HepG2 (cell line): ENCODE measurements around the gene FEM1B. TPM values are rescaled to one million over a fixed set of nuclear protein-coding genes. Genes with fewer than 3 reads are reported as not detected.

Source experiments
- EHMT2 ChIP-seq: fragments of 200-600 bp; sonication (generic); IDR thresholded peaks from 2 replicates; pipeline ENCODE4 v1.7.0; 2017; ENCODE audit warnings: antibody characterized with exemption, low read depth, low read length, borderline replicate concordance
- FOXA3 ChIP-seq: IDR thresholded peaks from 2 replicates; pipeline ENCODE4 v1.6.1; 2016; ENCODE audit warnings: missing genetic modification reagents, missing compliant biosample characterization
- NONO ChIP-seq, 2 experiments: fragments of 450-650 bp in 1 of 2; sonication (generic) in 1 of 2; formaldehyde crosslinking in 1 of 2; IDR thresholded peaks in 1 of 2; conservative IDR thresholded peaks in 1 of 2; 2 replicates each; pipeline versions ENCODE4 v1.6.1 to v1.8.0; 2017 to 2022; ENCODE audit warnings: mild to moderate bottlenecking in 1 of 2, missing genetic modification reagents in 1 of 2, moderate library complexity in 1 of 2
- NRL ChIP-seq: sonication (generic); formaldehyde crosslinking; IDR thresholded peaks from 2 replicates; pipeline ENCODE4 v1.5.0; 2020; ENCODE audit warnings: missing genetic modification reagents, mild to moderate bottlenecking, moderate library complexity, borderline replicate concordance
- RFXANK ChIP-seq: IDR thresholded peaks from 2 replicates; pipeline ENCODE4 v1.6.1; 2016
- SMAD3 ChIP-seq: sonication (generic); formaldehyde crosslinking; IDR thresholded peaks from 2 replicates; pipeline ENCODE4 v1.4.0; 2020; ENCODE audit warnings: missing genetic modification reagents
- TBX2 ChIP-seq: sonication (generic); formaldehyde crosslinking; IDR thresholded peaks from 2 replicates; pipeline ENCODE4 v1.5.0; 2020; ENCODE audit warnings: missing genetic modification reagents, mild to moderate bottlenecking, borderline replicate concordance
- ZBTB7B ChIP-seq: sonication (generic); formaldehyde crosslinking; IDR thresholded peaks from 2 replicates; pipeline ENCODE4 v1.4.0; 2020; ENCODE audit warnings: missing genetic modification reagents
- ZNF12 ChIP-seq: sonication (generic); formaldehyde crosslinking; IDR thresholded peaks from 2 replicates; pipeline ENCODE4 v1.5.0; 2020; ENCODE audit warnings: missing genetic modification reagents
- ZNF264 ChIP-seq: sonication (generic); formaldehyde crosslinking; IDR thresholded peaks from 2 replicates; pipeline ENCODE4 v1.4.0; 2020; ENCODE audit warnings: missing genetic modification reagents
- ZNF329 ChIP-seq: sonication (generic); formaldehyde crosslinking; IDR thresholded peaks from 2 replicates; pipeline ENCODE4 v1.9.0; 2021; ENCODE audit warnings: low read depth, mild to moderate bottlenecking, missing genetic modification reagents
- ZNF746 ChIP-seq: sonication (generic); formaldehyde crosslinking; IDR thresholded peaks from 2 replicates; pipeline ENCODE4 v1.8.0; 2022; ENCODE audit warnings: mild to moderate bottlenecking, missing genetic modification reagents
- ZNF777 ChIP-seq: sonication (generic); formaldehyde crosslinking; IDR thresholded peaks from 2 replicates; pipeline ENCODE4 v1.4.0; 2020; ENCODE audit warnings: missing genetic modification reagents
- ZNF781 ChIP-seq: sonication (generic); formaldehyde crosslinking; IDR thresholded peaks from 2 replicates; pipeline ENCODE4 v1.5.1; 2020; ENCODE audit warnings: borderline replicate concordance, mild to moderate bottlenecking, missing genetic modification reagents; ENCODE audit errors: not compliant biosample characterization
- polyA plus RNA-seq, 8 experiments: library from polyadenylated mRNA; depleted of rRNA in 3 of 8; stranded (reverse) in 7 of 8; unstranded in 1 of 8; fragments of >200 nt; fragmentation: Illumina TruSeq in 4 of 8; extraction: Trizol in 4 of 8; gene quantifications; 2 replicates each; pipeline versions ENCODE4 v1.2.1 to v1.2.3, GENCODE V29; 2011 to 2016; ENCODE audit warnings: low read depth in 4 of 8, missing spikeins in 1 of 8, mixed read lengths in 1 of 8; ENCODE audit not compliant: insufficient read depth in 1 of 8
- total RNA-seq, 5 experiments: library from RNA; depleted of rRNA; stranded (reverse); fragments of >200 nt; fragmentation: Illumina TruSeq; extraction: Trizol; gene quantifications; 2 replicates each; pipeline ENCODE4 v1.2.3, GENCODE V29; 2016; ENCODE audit warnings: low read depth in 1 of 5
- TF ChIP-seq, protein P1 (sequence below): sonication (generic); formaldehyde crosslinking; IDR thresholded peaks from 2 replicates; pipeline ENCODE4 v1.5.1; 2020; ENCODE audit warnings: mild to moderate bottlenecking, missing genetic modification reagents, moderate library complexity
- TF ChIP-seq, protein P2 (sequence below): sonication (generic); formaldehyde crosslinking; IDR thresholded peaks from 2 replicates; pipeline ENCODE4 v1.4.0; 2020; ENCODE audit warnings: missing genetic modification reagents
- TF ChIP-seq, protein P3 (sequence below): sonication (generic); formaldehyde crosslinking; IDR thresholded peaks from 2 replicates; pipeline ENCODE4 v1.4.0; 2020; ENCODE audit warnings: missing genetic modification reagents
- TF ChIP-seq, protein P4 (sequence below), 2 experiments: sonication (generic) in 1 of 2; formaldehyde crosslinking in 1 of 2; IDR thresholded peaks; 2 replicates each; pipeline versions ENCODE4 v1.4.0 to v1.6.1; 2018 to 2020; ENCODE audit warnings: missing genetic modification reagents in 2 of 2, borderline replicate concordance in 1 of 2, low read depth in 1 of 2, mild to moderate bottlenecking in 1 of 2, missing biosample characterization in 1 of 2
- TF ChIP-seq, protein P5 (sequence below): sonication (generic); formaldehyde crosslinking; IDR thresholded peaks from 2 replicates; pipeline ENCODE4 v1.5.1; 2020; ENCODE audit warnings: mild to moderate bottlenecking, missing genetic modification reagents, moderate library complexity

Gene FEM1B
- total and polyA plus RNA-seq, 2 of the 13 experiments (the other 11 are each of a cell fraction or from before 2014, with no cell fraction given), result 38.1 to 40.0 TPM

DNA sequence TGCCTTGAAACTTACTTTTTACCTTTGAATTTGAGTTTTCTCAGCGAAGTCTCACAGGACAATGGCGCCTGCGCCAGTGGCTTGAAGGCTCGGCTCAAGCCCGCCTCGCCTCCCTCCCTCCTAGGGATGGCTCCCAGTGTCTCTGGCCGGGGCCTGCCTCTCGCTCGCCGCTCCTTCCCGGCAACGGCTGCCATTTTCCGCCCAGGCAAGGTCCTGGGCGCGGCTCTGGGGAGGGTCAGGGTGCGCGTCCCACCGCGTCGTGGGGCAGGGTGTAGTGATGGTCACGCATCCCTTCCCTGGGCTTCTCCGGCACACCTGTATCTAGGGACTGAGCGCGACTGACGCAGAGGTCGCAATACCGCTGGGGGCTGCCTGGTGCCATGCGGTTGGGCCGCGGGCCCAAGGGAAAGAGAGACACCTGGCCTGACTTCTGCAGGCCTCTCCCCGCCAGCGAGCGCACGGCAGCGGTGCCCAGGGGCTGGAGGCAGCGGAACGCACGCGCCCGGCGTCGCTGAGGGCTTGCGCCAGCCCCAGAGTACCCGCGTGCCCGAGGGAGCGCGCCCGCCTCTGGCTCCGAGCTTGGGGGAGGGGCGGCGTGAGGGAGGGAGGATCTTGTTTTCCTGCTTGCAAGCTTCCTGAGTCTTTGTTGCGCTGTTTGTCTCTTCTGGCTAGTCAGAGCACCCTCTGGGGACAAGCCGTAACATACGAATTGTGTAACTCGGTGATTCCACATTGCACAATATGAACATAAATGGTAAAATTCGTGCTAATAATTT lies 20.7 kb upstream of the FEM1B start (continued):
- TF ChIP-seq, protein P1, sequence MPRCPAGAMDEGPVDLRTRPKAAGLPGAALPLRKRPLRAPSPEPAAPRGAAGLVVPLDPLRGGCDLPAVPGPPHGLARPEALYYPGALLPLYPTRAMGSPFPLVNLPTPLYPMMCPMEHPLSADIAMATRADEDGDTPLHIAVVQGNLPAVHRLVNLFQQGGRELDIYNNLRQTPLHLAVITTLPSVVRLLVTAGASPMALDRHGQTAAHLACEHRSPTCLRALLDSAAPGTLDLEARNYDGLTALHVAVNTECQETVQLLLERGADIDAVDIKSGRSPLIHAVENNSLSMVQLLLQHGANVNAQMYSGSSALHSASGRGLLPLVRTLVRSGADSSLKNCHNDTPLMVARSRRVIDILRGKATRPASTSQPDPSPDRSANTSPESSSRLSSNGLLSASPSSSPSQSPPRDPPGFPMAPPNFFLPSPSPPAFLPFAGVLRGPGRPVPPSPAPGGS, result no peak
- TF ChIP-seq TBX2 (CRISPR knock-in tag), result peak; percentile 51; the same call in 1 of the 2 replicates
- TF ChIP-seq ZNF329 (CRISPR knock-in tag), result 0 out of 2 replicates have a peak, but pooled peaks have one; percentile 20
- TF ChIP-seq, protein P2, sequence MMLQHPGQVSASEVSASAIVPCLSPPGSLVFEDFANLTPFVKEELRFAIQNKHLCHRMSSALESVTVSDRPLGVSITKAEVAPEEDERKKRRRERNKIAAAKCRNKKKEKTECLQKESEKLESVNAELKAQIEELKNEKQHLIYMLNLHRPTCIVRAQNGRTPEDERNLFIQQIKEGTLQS, result no peak
- TF ChIP-seq, protein P3, sequence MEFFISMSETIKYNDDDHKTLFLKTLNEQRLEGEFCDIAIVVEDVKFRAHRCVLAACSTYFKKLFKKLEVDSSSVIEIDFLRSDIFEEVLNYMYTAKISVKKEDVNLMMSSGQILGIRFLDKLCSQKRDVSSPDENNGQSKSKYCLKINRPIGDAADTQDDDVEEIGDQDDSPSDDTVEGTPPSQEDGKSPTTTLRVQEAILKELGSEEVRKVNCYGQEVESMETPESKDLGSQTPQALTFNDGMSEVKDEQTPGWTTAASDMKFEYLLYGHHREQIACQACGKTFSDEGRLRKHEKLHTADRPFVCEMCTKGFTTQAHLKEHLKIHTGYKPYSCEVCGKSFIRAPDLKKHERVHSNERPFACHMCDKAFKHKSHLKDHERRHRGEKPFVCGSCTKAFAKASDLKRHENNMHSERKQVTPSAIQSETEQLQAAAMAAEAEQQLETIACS (CRISPR knock-in tag), result peak; percentile 95
- TF ChIP-seq ZNF777 (CRISPR knock-in tag), result peak; percentile 50; the same call in 1 of the 2 replicates
- TF ChIP-seq ZBTB7B (CRISPR knock-in tag), result no peak
- no peak for TF ChIP-seq SMAD3 (CRISPR knock-in tag)
- TF ChIP-seq EHMT2, result no peak
- TF ChIP-seq ZNF746 (CRISPR knock-in tag), result peak; percentile 48; the same call in 1 of the 2 replicates
- no peak for TF ChIP-seq ZNF781 (CRISPR knock-in tag)
- TF ChIP-seq NRL, result peak; percentile 68
- peak; percentile 34; the same call in 1 of the 2 replicates for TF ChIP-seq ZNF12
- peak; percentile 52 for TF ChIP-seq FOXA3
- TF ChIP-seq ZNF264, result 0 out of 2 replicates have a peak, but pooled peaks have one; percentile 34
- TF ChIP-seq RFXANK (CRISPR knock-in tag), result no peak
- TF ChIP-seq, protein P4, sequence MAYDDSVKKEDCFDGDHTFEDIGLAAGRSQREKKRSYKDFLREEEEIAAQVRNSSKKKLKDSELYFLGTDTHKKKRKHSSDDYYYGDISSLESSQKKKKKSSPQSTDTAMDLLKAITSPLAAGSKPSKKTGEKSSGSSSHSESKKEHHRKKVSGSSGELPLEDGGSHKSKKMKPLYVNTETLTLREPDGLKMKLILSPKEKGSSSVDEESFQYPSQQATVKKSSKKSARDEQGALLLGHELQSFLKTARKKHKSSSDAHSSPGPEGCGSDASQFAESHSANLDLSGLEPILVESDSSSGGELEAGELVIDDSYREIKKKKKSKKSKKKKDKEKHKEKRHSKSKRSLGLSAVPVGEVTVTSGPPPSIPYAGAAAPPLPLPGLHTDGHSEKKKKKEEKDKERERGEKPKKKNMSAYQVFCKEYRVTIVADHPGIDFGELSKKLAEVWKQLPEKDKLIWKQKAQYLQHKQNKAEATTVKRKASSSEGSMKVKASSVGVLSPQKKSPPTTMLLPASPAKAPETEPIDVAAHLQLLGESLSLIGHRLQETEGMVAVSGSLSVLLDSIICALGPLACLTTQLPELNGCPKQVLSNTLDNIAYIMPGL (CRISPR knock-in tag; IDR thresholded peaks at IDR 0.05; ENCODE audit: borderline replicate concordance in 1 of 2, low read depth in 1 of 2), result peak in 1 of 2 experiments; percentile 37; a peak in 2 of 4 replicates
- TF ChIP-seq, protein P5, sequence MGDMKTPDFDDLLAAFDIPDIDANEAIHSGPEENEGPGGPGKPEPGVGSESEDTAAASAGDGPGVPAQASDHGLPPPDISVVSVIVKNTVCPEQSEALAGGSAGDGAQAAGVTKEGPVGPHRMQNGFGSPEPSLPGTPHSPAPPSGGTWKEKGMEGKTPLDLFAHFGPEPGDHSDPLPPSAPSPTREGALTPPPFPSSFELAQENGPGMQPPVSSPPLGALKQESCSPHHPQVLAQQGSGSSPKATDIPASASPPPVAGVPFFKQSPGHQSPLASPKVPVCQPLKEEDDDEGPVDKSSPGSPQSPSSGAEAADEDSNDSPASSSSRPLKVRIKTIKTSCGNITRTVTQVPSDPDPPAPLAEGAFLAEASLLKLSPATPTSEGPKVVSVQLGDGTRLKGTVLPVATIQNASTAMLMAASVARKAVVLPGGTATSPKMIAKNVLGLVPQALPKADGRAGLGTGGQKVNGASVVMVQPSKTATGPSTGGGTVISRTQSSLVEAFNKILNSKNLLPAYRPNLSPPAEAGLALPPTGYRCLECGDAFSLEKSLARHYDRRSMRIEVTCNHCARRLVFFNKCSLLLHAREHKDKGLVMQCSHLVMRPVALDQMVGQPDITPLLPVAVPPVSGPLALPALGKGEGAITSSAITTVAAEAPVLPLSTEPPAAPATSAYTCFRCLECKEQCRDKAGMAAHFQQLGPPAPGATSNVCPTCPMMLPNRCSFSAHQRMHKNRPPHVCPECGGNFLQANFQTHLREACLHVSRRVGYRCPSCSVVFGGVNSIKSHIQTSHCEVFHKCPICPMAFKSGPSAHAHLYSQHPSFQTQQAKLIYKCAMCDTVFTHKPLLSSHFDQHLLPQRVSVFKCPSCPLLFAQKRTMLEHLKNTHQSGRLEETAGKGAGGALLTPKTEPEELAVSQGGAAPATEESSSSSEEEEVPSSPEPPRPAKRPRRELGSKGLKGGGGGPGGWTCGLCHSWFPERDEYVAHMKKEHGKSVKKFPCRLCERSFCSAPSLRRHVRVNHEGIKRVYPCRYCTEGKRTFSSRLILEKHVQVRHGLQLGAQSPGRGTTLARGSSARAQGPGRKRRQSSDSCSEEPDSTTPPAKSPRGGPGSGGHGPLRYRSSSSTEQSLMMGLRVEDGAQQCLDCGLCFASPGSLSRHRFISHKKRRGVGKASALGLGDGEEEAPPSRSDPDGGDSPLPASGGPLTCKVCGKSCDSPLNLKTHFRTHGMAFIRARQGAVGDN (CRISPR knock-in tag), result peak; percentile 92
- TF ChIP-seq NONO (IDR thresholded peaks at IDR 0.05), result no peak
- no peak for TF ChIP-seq NONO (CRISPR knock-in tag; conservative IDR thresholded peaks at IDR 0.05)
